Glutamatergic neuron (in vitro differentiated cells): ENCODE data around the gene SLC12A9. TPM values are rescaled to one million over a fixed set of nuclear protein-coding genes. Genes with fewer than 3 reads are reported as not detected.

Experiments
- DNase-seq: peaks from one replicate; pipeline ENCODE4 v3.0.0; 2022
- H3K27ac Mint-ChIP-seq: one replicate; pipeline ENCODE4 v1.8.0; 2020; ENCODE audit warnings: mild to moderate bottlenecking, mixed read lengths, inconsistent platforms; ENCODE audit not compliant: unreplicated experiment
- H3K27me3 Mint-ChIP-seq: one replicate; pipeline ENCODE4 v1.8.0; 2020; ENCODE audit warnings: mild to moderate bottlenecking, moderate library complexity, mixed read lengths, inconsistent platforms; ENCODE audit not compliant: unreplicated experiment
- H3K36me3 Mint-ChIP-seq: one replicate; pipeline ENCODE4 v1.8.0; 2020; ENCODE audit warnings: mild to moderate bottlenecking, mixed read lengths, inconsistent platforms; ENCODE audit not compliant: unreplicated experiment
- H3K4me1 Mint-ChIP-seq: one replicate; pipeline ENCODE4 v1.8.0; 2020; ENCODE audit warnings: mild to moderate bottlenecking, low read depth, mixed read lengths, inconsistent platforms; ENCODE audit not compliant: unreplicated experiment
- H3K4me3 Mint-ChIP-seq: one replicate; pipeline ENCODE4 v1.8.0; 2020; ENCODE audit warnings: mild to moderate bottlenecking, mixed read lengths, inconsistent platforms; ENCODE audit not compliant: unreplicated experiment
- H3K9me3 Mint-ChIP-seq: one replicate; pipeline ENCODE4 v1.8.0; 2020; ENCODE audit warnings: mild to moderate bottlenecking, moderate library complexity, mixed read lengths, inconsistent platforms; ENCODE audit not compliant: unreplicated experiment
- total RNA-seq: library from RNA; stranded (reverse); fragmentation: NEBNext Ultra II Directional; extraction: Animal tissue kit (Norgen Biotek cat#: 25700); gene quantifications from one replicate; pipeline ENCODE4 v1.2.1, GENCODE V29; 2021; ENCODE audit not compliant: unreplicated experiment
- TF ChIP-seq, protein P1 (sequence below): fragments of 200-600 bp; sonication (generic); IDR thresholded peaks from one replicate; pipeline ENCODE4 v1.5.0; 2021; ENCODE audit not compliant: partially characterized antibody, unreplicated experiment

Gene SLC12A9
- total RNA-seq, 1 donor from 2014 or later: 36.7 TPM

DNA sequence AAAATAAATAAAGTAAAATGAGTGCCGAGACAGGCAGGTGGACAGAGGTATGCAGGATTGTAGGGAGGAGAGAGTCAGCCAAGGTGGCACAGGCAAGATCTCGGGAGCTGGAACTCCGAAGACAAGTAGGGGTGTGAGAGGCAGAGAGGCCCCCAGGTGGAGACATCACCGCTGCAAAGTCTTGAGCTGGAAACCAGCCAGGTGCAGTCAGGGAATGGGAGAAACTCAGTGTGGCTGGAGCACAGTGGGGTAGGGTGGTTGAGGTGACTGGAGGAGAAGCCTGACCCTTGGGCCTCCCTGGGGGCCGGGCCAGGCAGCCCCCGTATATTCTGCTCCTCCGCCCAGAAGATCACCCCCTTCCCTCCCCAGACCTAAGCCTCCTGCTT is 29.4 kb upstream of the SLC12A9 start:
- peaks cover 10% of the 10 kb centered on the region for H3K4me1 Mint-ChIP-seq
- H3K9me3 Mint-ChIP-seq: peaks cover 13% of the 10 kb centered on the region
- H3K36me3 Mint-ChIP-seq: no peaks in the 10 kb centered on the region
- TF ChIP-seq, protein P1, sequence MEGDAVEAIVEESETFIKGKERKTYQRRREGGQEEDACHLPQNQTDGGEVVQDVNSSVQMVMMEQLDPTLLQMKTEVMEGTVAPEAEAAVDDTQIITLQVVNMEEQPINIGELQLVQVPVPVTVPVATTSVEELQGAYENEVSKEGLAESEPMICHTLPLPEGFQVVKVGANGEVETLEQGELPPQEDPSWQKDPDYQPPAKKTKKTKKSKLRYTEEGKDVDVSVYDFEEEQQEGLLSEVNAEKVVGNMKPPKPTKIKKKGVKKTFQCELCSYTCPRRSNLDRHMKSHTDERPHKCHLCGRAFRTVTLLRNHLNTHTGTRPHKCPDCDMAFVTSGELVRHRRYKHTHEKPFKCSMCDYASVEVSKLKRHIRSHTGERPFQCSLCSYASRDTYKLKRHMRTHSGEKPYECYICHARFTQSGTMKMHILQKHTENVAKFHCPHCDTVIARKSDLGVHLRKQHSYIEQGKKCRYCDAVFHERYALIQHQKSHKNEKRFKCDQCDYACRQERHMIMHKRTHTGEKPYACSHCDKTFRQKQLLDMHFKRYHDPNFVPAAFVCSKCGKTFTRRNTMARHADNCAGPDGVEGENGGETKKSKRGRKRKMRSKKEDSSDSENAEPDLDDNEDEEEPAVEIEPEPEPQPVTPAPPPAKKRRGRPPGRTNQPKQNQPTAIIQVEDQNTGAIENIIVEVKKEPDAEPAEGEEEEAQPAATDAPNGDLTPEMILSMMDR: no peak
- H3K4me3 Mint-ChIP-seq: peak overlapping the region; percentile 12
- H3K27me3 Mint-ChIP-seq: peaks cover 18% of the 10 kb centered on the region
- H3K27ac Mint-ChIP-seq: no peak overlapping the region
- DNase-seq: no peak

DNA sequence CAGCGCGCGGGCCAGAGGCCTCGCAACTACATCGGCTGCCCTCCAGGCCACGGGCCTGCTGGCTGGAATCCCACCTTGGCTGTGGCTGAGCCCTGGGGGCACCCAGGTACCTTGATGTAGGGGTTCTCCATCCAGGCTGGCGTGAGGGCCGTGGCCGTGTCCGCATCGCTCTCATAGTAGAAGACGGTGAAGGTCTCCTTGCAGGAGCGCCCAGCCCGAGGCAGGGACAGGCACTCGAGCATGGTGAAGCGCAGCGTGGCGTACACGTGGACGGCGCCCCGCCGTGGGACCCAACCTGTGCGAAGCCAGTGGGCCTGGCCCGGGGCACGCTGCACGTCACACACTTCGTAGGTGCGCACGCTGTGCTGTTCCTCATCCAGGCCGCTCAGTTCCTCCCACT is 29.0 kb upstream of the SLC12A9 start:
- Mint-ChIP-seq H3K4me1 (peaks cover 10% of the 10 kb centered on the region), H3K36me3 (no peaks in the 10 kb centered on the region), H3K9me3 (peaks cover 13% of the 10 kb centered on the region), H3K27me3 (peaks cover 19% of the 10 kb centered on the region), H3K27ac (no peak overlapping the region), H3K4me3 (no peak overlapping the region)
- DNase-seq: no peak
- TF ChIP-seq, protein P1: no peak

DNA sequence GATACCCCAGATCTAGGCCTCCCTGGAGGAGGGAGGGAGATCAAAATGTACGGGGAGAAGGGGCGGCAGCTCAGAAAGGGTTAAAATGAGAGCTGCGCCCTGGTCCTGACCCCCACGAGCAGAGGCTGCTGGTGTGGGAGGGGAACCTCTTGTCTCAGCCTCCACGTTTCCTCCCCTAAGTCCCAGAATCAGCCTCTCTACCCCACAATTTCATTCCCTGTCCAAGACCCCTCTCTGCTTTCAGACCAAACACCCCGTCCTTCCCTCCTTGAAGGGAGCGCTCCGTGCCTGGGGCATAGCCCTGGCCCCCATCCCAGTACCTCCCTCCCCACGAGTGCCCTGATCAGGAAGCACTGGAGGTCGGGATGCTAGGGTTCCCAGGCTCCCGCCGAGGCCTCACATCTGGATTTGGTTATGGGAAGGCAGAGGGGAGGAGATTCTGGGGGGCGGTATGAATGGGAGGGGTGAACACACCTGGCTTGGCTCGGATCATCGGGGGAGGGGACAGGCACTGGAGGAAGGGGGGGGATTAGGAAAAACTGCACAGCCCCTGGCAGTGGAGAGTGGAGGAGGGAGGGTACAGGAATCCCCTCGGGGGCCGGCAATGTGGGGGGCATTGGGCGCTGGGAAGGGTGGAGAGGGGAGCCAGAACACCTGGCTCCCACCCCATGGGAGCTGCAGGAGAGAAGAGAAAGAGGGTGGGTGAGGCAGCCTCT is 27.9 kb upstream of the SLC12A9 start:
- TF ChIP-seq, protein P1: no peak
- Mint-ChIP-seq H3K4me1 (peaks cover 10% of the 10 kb centered on the region), H3K4me3 (no peak overlapping the region), H3K9me3 (peaks cover 11% of the 10 kb centered on the region), H3K36me3 (no peaks in the 10 kb centered on the region), H3K27me3 (peaks cover 22% of the 10 kb centered on the region), H3K27ac (no peak overlapping the region)
- no peak for DNase-seq

DNA sequence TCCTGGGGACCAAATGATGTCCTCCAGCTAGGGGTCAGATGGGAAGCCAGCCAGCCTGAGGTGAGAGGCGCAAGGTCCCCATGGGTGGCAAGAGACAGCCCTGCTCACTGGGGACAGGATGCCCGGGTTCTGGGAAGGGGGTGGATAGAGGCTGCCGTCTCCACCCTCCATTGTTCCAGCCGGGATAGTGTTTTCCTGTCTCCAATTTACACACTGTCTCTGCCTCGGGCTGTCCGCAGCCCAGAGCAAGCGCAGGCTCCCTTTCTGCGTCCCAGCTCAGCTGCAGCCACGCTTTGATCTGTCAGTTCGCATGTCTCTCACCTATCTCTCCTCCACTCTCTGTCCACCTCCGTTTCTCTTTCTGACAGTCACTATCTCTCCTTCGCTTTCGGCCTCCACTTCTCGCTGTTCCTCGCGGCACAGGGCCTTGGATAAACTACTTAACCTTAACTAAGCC is 27.3 kb upstream of the SLC12A9 start:
- no peaks in the 10 kb centered on the region for H3K36me3 Mint-ChIP-seq
- H3K4me3 Mint-ChIP-seq: peak overlapping the region; percentile 89
- no peak for DNase-seq
- peaks cover 11% of the 10 kb centered on the region for H3K9me3 Mint-ChIP-seq
- TF ChIP-seq, protein P1: no peak
- peak overlapping the region; percentile 54 for H3K27ac Mint-ChIP-seq
- peaks cover 10% of the 10 kb centered on the region for H3K4me1 Mint-ChIP-seq
- H3K27me3 Mint-ChIP-seq: peaks cover 22% of the 10 kb centered on the region

DNA sequence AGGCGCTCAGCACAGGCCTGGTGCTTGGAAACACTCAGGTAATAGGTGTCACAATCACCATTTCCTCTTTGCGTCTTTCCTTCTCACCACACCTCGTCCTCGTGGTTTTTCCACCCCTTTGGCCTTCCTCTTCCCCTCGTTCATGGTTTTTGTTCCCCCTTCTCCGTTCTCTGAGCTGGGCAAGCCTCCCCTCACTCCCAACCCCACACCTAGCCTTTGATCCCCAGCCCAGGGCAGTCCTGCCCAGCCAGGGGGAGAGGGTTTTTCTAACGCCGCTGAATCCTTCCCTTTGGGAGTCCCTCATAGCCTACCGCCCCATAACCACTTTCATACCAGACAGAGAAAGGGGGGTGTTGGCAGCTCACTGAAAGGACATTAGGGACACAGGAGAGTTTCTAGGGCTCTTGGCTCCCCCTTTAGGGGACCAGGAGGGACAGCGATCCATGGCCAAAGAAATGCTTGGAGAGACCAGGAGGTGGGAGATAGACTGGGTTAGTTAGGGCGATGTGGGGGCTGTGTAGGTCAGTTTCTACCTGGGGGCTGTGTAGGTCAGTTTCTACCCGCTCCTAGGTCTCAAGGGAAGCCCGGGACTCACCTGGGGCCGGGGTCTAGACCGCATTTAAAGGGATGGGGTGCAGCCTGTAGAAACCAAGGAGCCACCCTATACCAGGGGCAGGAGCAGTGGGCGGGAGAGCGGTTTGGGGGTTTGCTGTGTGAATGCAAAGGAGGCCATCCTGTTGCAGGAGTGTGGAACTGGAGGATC is 26.6 kb upstream of the SLC12A9 start:
- peak overlapping the region; percentile 82 for H3K27ac Mint-ChIP-seq
- TF ChIP-seq, protein P1: no peak
- H3K36me3 Mint-ChIP-seq: no peaks in the 10 kb centered on the region
- peak overlapping the region; percentile 89 for H3K4me3 Mint-ChIP-seq
- no peak for DNase-seq
- H3K27me3 Mint-ChIP-seq: peaks cover 22% of the 10 kb centered on the region
- peaks cover 11% of the 10 kb centered on the region for H3K9me3 Mint-ChIP-seq
- peaks cover 10% of the 10 kb centered on the region for H3K4me1 Mint-ChIP-seq
